ENCODE data around the gene SPC25. TPM values are rescaled to one million over a fixed set of nuclear protein-coding genes. Genes with fewer than 3 reads are reported as not detected.

The SPC25 gene
- total and polyA plus RNA-seq, 9 of the 15 experiments (the other 6 are each of a cell fraction or from before 2014, with no cell fraction given), result 44.8 to 100 (median 75.0) TPM

- BruUV-seq (replicated peaks), result no TSS peak
- TF ChIP-seq SMC3 (conservative IDR thresholded peaks at IDR 0.05; ENCODE audit: insufficient read depth, low read depth, low read length) (no peak), CBFA2T3 (IDR thresholded peaks at IDR 0.05) (no peak), ZNF134 (CRISPR knock-in tag; conservative IDR thresholded peaks at IDR 0.05) (no peak), ZNF253 (CRISPR knock-in tag; conservative IDR thresholded peaks at IDR 0.05) (no peak), GABPB2 (CRISPR knock-in tag; conservative IDR thresholded peaks at IDR 0.05) (no peak), CXXC5 (CRISPR knock-in tag; IDR thresholded peaks at IDR 0.05) (no peak), ZNF354B (CRISPR knock-in tag; IDR thresholded peaks at IDR 0.05) (no peak)
- TF ChIP-seq, protein P1, sequence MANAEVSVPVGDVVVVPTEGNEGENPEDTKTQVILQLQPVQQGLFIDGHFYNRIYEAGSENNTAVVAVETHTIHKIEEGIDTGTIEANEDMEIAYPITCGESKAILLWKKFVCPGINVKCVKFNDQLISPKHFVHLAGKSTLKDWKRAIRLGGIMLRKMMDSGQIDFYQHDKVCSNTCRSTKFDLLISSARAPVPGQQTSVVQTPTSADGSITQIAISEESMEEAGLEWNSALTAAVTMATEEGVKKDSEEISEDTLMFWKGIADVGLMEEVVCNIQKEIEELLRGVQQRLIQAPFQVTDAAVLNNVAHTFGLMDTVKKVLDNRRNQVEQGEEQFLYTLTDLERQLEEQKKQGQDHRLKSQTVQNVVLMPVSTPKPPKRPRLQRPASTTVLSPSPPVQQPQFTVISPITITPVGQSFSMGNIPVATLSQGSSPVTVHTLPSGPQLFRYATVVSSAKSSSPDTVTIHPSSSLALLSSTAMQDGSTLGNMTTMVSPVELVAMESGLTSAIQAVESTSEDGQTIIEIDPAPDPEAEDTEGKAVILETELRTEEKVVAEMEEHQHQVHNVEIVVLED (CRISPR knock-in tag; IDR thresholded peaks at IDR 0.05), result no peak
- TF ChIP-seq, protein P2, sequence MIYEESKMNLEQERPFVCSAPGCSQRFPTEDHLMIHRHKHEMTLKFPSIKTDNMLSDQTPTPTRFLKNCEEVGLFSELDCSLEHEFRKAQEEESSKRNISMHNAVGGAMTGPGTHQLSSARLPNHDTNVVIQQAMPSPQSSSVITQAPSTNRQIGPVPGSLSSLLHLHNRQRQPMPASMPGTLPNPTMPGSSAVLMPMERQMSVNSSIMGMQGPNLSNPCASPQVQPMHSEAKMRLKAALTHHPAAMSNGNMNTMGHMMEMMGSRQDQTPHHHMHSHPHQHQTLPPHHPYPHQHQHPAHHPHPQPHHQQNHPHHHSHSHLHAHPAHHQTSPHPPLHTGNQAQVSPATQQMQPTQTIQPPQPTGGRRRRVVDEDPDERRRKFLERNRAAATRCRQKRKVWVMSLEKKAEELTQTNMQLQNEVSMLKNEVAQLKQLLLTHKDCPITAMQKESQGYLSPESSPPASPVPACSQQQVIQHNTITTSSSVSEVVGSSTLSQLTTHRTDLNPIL (CRISPR knock-in tag; IDR thresholded peaks at IDR 0.05), result no peak
- no peaks in the 10 kb centered on the region; the same call in 1 of the 2 replicates for H3K9me3 ChIP-seq (replicated peaks; ENCODE audit: control insufficient read depth, insufficient read depth, low read depth, low read length)
- H3K27me3 ChIP-seq (ENCODE audit: control insufficient read depth in 2 of 2, insufficient read depth in 2 of 2, low read length in 2 of 2), result no peaks in the 10 kb centered on the region
- ChIA-PET POLR2A (interaction anchor here (0.7 to 1.2 kb wide), 2 partner anchors 121 to 434 kb away, joined by 3 to 4 read pairs; no protein-coding TSS in a partner anchor), CTCF (ENCODE audit: low intra/inter-chr PET ratio) (interaction anchor here (0.6 kb wide), 1 partner anchor 210 kb away, joined by 3 read pairs; no protein-coding TSS in a partner anchor)
- in situ Hi-C loops (cut with MboI), result no loop called here
- H3K9ac ChIP-seq (ENCODE audit: insufficient read depth in 1 of 2, low read depth in 2 of 2, low read length in 2 of 2), result no peak overlapping the region
- no peaks in the 10 kb centered on the region; the same call in 2 of the 3 replicates for H3K36me3 ChIP-seq (ENCODE audit: control insufficient read depth, insufficient read depth, low read length)
- H3K9me1 ChIP-seq (ENCODE audit: control insufficient read depth, insufficient read depth, low read length), result no peaks in the 10 kb centered on the region
- intact Hi-C loops (cut with micrococcal nuclease), result loop anchor here (5.0 to 10.0 kb wide), 3 partner anchors 88 to 593 kb away; no protein-coding TSS in a partner anchor
- 77% methylated on average over 4 of the region's 4 CpGs for WGBS (ENCODE audit: insufficient coverage, low coverage, missing lambda C conversion rate)
- H3K4me1 ChIP-seq (replicated peaks in 1 of 2; ENCODE audit: control insufficient read depth in 2 of 2, insufficient read depth in 2 of 2, low read length in 2 of 2), result peaks cover 3 to 72% of the 10 kb centered on the region in 2 experiments
- FAIRE-seq (no peak), ATAC-seq (no peak), DNase-seq (ENCODE audit: extremely low read depth in 1 of 4, low spot score in 3 of 4) (no peak)
- no peaks in the 10 kb centered on the region for H3K79me2 ChIP-seq (ENCODE audit: control insufficient read depth, insufficient read depth, low read length)
- H3K4me3 ChIP-seq, result no peak overlapping the region
- H3K4me2 ChIP-seq (ENCODE audit: insufficient read depth, low read length), result no peak overlapping the region
- H4K20me1 ChIP-seq (replicated peaks; ENCODE audit: control insufficient read depth, insufficient read depth, low read length), result no peaks in the 10 kb centered on the region
- H3K27ac ChIP-seq (ENCODE audit: extremely low read depth, low read depth, low read length), result no peak overlapping the region
- peak overlapping the region; percentile 49 for H2AFZ ChIP-seq (ENCODE audit: low read depth, low read length)
Measured at GRCh38 chr2:168939918-168940317, 49.7 kb upstream of the SPC25 start.

Measured in K562 (cell line).